Suprapubic skin (tissue), 3 donors: ENCODE data around the gene NAXD.

Experiments used
- CTCF ChIP-seq, 2 donors: fragments of 200-600 bp in 1 of 2; fragments of 450-650 bp in 1 of 2; sonication (generic) in 1 of 2; IDR thresholded peaks; one replicate each; pipeline ENCODE4 v1.5.1; 2016 to 2019; ENCODE audit warnings: antibody characterized with exemption in 2 of 2, mild to moderate bottlenecking in 1 of 2, moderate library complexity in 1 of 2
- POLR2A ChIP-seq, 2 donors: fragments of 450-650 bp; IDR thresholded peaks; one replicate each; pipeline ENCODE4 v1.6.1; 2017; ENCODE audit warnings: antibody characterized with exemption in 2 of 2, mild to moderate bottlenecking in 2 of 2, moderate library complexity in 2 of 2

- TF ChIP-seq CTCF (IDR thresholded peaks at IDR 0.05): no peak
- TF ChIP-seq POLR2A (IDR thresholded peaks at IDR 0.05): no peak
Measured at GRCh38 chr13:110666255-110666533, 50.8 kb downstream of the NAXD start.
